Endodermal cell (in vitro differentiated cells): ENCODE measurements around the gene LRRC10B. TPM values are rescaled to one million over a fixed set of nuclear protein-coding genes. Genes with fewer than 3 reads are reported as not detected.

Experiments used
- DNase-seq: peaks from one replicate; pipeline ENCODE4 v3.0.0-alpha.2; 2017
- H3K27ac ChIP-seq: 2 replicates; pipeline ENCODE4 v1.5.1; 2013; ENCODE audit warnings: mild to moderate bottlenecking, low read depth, low read length, moderate library complexity
- H3K27me3 ChIP-seq: 2 replicates; pipeline ENCODE4 v1.6.1; 2013; ENCODE audit warnings: mild to moderate bottlenecking, low read length, moderate library complexity; ENCODE audit not compliant: insufficient read depth, control insufficient read depth, poor library complexity, severe bottlenecking
- H3K36me3 ChIP-seq: 2 replicates; pipeline ENCODE4 v1.7.0; 2013; ENCODE audit warnings: mild to moderate bottlenecking, low read length, moderate library complexity; ENCODE audit not compliant: control insufficient read depth, insufficient read depth
- H3K4me1 ChIP-seq: one replicate; pipeline ENCODE4 v1.7.0; 2013; ENCODE audit warnings: low read length; ENCODE audit not compliant: control insufficient read depth, insufficient read depth
- H3K4me3 ChIP-seq: 2 replicates; pipeline ENCODE4 v1.5.1; 2013; ENCODE audit warnings: mild to moderate bottlenecking, low read length, moderate library complexity
- H3K9ac ChIP-seq: 2 replicates; pipeline ENCODE4 v1.6.1; 2013; ENCODE audit warnings: mild to moderate bottlenecking, low read length, moderate library complexity; ENCODE audit not compliant: poor library complexity, severe bottlenecking; ENCODE audit errors: extremely low read depth
- H3K9me3 ChIP-seq: 2 replicates; pipeline ENCODE4 v1.6.1; 2013; ENCODE audit warnings: mild to moderate bottlenecking, low read length, moderate library complexity; ENCODE audit not compliant: control insufficient read depth
- H3K27ac Mint-ChIP-seq: 2 replicates; pipeline ENCODE4 v1.8.0; 2020; ENCODE audit warnings: mixed read lengths
- H3K27me3 Mint-ChIP-seq: 2 replicates; pipeline ENCODE4 v1.8.0; 2021; ENCODE audit warnings: mild to moderate bottlenecking, mixed read lengths; ENCODE audit not compliant: insufficient read depth
- H3K36me3 Mint-ChIP-seq: 2 replicates; pipeline ENCODE4 v1.8.0; 2020; ENCODE audit warnings: low read depth, mixed read lengths
- H3K4me1 Mint-ChIP-seq: 2 replicates; pipeline ENCODE4 v1.8.0; 2020; ENCODE audit warnings: mixed read lengths
- H3K4me3 Mint-ChIP-seq: 2 replicates; pipeline ENCODE4 v1.8.0; 2020; ENCODE audit warnings: mild to moderate bottlenecking, moderate library complexity, mixed read lengths
- H3K9me3 Mint-ChIP-seq: 2 replicates; pipeline ENCODE4 v1.8.0; 2020; ENCODE audit warnings: mild to moderate bottlenecking, mixed read lengths
- WGBS, 2 experiments: methylation state at CpG; one replicate each; pipeline versions ENCODE4 v1.1.5 to v1.1.7; 2013; ENCODE audit warnings: missing lambda C conversion rate in 2 of 2, mixed read lengths in 1 of 2; ENCODE audit not compliant: insufficient coverage in 1 of 2, insufficient read length in 1 of 2; 5-methylcytosine and 5-hydroxymethylcytosine counted together
- total RNA-seq, 2 donors: library from RNA; stranded (reverse); fragmentation: NEBNext Ultra II Directional in 1 of 2; extraction: Animal tissue kit (Norgen Biotek cat#: 25700) in 1 of 2; gene quantifications; 2 replicates in 1 of 2; 3 replicates in 1 of 2; pipeline ENCODE4 v1.2.1, GENCODE V29; 2021
- TF ChIP-seq, protein P1 (sequence below): fragments of 200-600 bp; sonication (generic); conservative IDR thresholded peaks from 2 replicates; pipeline ENCODE4 v1.5.0; 2021; ENCODE audit warnings: antibody characterized with exemption, mild to moderate bottlenecking

The LRRC10B gene
- total RNA-seq, 2 donors from 2014 or later: 0.11 to 0.69 TPM

DNA sequence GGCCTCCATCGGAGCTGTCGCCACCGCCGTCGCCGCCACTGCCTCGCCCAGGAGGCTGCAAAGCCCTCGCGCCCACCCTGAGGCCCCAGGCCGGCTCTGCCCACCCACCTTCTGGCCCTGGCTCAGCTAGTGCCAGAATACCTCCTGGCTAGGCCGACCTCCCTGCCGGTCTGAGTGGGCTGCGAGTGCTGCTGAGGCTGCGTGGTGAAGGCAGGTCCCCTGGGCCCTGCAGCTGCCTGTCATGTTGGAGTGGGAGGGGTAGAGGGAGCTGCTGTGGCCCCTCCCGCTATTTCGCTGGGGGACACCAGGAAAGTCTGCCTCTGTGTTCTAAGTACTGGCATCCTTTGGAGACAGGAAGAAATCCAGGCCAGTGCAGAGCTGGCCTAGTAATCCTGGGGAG lies 34.2 kb downstream of the LRRC10B start:
- Mint-ChIP-seq H3K4me1 (peaks cover 28% of the 10 kb centered on the region), H3K4me3 (no peak overlapping the region), H3K36me3 (no peaks in the 10 kb centered on the region), H3K9me3 (no peaks in the 10 kb centered on the region), H3K27ac (no peak overlapping the region), H3K27me3 (peaks cover 4% of the 10 kb centered on the region)
- Histone ChIP-seq H3K4me3 (no peak overlapping the region), H3K9ac (no peak overlapping the region), H3K27ac (no peak overlapping the region), H3K36me3 (no peaks in the 10 kb centered on the region), H3K27me3 (no peaks in the 10 kb centered on the region), H3K4me1 (no peaks in the 10 kb centered on the region), H3K9me3 (no peaks in the 10 kb centered on the region)
- DNase-seq: no peak
- TF ChIP-seq, protein P1, sequence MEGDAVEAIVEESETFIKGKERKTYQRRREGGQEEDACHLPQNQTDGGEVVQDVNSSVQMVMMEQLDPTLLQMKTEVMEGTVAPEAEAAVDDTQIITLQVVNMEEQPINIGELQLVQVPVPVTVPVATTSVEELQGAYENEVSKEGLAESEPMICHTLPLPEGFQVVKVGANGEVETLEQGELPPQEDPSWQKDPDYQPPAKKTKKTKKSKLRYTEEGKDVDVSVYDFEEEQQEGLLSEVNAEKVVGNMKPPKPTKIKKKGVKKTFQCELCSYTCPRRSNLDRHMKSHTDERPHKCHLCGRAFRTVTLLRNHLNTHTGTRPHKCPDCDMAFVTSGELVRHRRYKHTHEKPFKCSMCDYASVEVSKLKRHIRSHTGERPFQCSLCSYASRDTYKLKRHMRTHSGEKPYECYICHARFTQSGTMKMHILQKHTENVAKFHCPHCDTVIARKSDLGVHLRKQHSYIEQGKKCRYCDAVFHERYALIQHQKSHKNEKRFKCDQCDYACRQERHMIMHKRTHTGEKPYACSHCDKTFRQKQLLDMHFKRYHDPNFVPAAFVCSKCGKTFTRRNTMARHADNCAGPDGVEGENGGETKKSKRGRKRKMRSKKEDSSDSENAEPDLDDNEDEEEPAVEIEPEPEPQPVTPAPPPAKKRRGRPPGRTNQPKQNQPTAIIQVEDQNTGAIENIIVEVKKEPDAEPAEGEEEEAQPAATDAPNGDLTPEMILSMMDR: no peak
- 91 to 94% methylated on average over 11 to 16 of the region's 16 CpGs for WGBS, 2 experiments

DNA sequence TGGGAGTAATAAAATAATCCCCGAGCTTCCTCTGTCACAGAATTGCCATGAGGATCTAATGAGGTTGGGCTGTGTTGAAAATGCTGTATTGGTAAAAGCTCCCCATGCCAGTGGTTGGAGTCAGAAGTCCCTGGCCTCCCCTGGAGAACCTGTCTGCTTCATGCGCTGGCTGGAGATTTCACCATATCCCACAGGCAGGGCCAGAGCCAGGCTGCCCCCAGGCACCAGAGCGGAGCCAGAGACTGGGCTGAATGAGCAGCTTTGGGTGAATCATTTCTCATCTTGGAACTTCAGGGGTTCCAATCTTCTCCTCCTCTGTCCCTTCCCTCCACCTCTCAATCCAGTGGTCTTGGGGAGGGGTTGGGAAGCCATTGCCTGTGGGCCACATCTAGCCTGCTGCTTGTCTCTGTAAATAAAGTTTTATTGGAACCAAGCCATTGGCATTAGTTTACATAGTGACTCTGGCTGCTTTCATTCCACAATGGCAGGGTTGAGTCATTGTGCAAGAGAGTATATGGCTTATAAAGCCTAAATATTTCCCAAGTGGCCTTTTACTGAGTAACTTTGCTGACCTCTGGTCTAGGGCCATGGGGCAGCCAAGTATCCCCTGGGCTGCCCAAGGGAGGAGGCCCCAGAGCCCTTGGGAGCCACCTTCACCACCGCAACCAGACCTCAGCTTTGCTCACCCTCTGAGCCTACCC lies 35.2 kb downstream of the LRRC10B start:
- Histone ChIP-seq H3K4me1 (no peaks in the 10 kb centered on the region), H3K9ac (no peak overlapping the region), H3K27me3 (no peaks in the 10 kb centered on the region), H3K4me3 (no peak overlapping the region), H3K27ac (no peak overlapping the region), H3K36me3 (no peaks in the 10 kb centered on the region), H3K9me3 (no peaks in the 10 kb centered on the region)
- peaks cover 22% of the 10 kb centered on the region for H3K4me1 Mint-ChIP-seq
- H3K27me3 Mint-ChIP-seq: peaks cover 4% of the 10 kb centered on the region
- WGBS, 2 experiments: 90 to 98% methylated on average over 2 to 4 of the region's 4 CpGs
- no peaks in the 10 kb centered on the region for H3K9me3 Mint-ChIP-seq
- H3K36me3 Mint-ChIP-seq: no peaks in the 10 kb centered on the region
- DNase-seq: no peak
- H3K27ac Mint-ChIP-seq: no peak overlapping the region
- H3K4me3 Mint-ChIP-seq: no peak overlapping the region
- TF ChIP-seq, protein P1: no peak

DNA sequence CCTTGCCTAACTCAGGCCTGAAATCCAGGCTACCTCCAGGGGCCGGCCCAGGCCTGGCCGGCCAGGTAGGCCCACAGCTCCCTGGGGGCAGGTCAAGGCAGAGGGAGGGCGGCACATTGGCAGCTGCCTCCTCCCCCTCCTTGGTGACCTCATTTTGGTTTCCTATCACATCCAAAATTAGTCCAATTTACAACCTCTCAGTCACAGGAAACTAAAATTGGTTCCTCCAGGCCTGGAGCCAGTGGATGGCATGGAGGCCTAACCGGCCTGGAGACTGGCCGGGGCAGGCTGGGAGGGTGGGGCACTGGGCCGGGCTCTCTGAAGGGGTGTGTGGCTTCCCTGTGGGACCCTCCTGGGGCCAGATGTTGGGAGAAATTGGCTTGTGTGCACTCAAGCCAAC lies 35.9 kb downstream of the LRRC10B start:
- no peak overlapping the region for H3K4me3 Mint-ChIP-seq
- H3K27ac Mint-ChIP-seq: no peak overlapping the region
- WGBS, 2 experiments: 88% methylated on average over 6 of the region's 6 CpGs; no CpG with 5 or more reads in 1 of the 2 experiments
- H3K36me3 ChIP-seq: no peaks in the 10 kb centered on the region
- H3K4me1 Mint-ChIP-seq: peaks cover 15% of the 10 kb centered on the region
- H3K4me1 ChIP-seq: no peaks in the 10 kb centered on the region
- no peak overlapping the region for H3K9ac ChIP-seq
- TF ChIP-seq, protein P1: no peak
- H3K27ac ChIP-seq: no peak overlapping the region
- no peak overlapping the region for H3K4me3 ChIP-seq
- no peak for DNase-seq
- no peaks in the 10 kb centered on the region for H3K27me3 ChIP-seq
- H3K9me3 Mint-ChIP-seq: no peaks in the 10 kb centered on the region
- peaks cover 4% of the 10 kb centered on the region for H3K27me3 Mint-ChIP-seq
- no peaks in the 10 kb centered on the region for H3K9me3 ChIP-seq
- no peaks in the 10 kb centered on the region for H3K36me3 Mint-ChIP-seq
